ENCODE measurements around the gene S100PBP.

S100PBP gene

DNA sequence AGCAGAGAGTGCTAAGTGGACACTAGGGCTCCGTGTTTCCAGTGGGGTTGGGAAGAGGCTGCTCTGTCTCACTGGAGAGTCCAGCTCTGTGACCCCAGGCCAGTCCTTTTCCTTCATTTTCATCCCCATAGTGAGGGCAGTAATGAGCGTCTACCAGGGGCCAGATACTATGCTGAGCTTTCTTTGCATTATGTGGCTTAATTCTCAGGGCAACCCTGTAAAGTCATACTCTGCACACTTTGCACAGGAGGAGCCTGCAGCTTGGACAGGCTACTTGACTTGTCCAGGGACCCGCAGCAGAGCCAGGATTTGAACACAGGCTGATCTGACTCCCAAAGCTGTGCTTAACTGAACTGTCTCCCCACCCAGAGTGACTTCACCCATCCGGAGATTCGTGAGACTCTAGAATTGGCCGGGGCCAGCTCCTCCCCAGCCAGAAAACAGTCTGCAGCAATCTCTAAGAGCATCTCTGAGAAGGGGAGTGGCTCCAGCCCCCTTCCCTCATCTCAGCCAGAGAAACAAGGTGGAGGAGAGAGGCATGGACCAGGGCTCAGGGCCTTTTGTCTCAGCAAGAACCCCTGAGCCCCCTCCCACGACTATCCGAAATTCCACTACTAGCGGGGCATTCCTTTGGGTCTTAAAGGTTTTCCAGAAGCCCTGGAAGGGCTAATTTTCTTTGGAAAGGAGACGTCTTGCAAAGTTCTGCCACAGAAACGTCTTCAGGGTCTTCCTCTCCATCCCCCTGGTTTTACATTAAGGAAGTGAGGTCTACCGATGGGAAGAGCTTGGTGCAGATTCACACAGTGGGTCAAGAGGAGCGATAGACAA lies 54.1 kb downstream of the S100PBP start:
- no peak for DNase-seq

DNA sequence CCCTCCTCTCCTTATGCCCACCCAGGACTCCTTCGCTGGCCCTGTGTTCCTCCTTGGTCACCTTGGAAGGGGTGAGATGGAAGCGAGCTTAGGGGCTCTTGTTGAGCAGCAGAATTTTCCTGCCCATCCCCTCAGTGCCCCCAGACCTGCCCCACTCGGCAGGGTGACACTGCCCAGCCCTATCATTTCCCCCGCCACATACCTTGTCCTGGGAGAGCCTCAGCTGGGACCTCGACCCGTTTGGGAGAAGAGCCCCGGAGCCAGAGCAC lies 54.7 kb downstream of the S100PBP start:
- DNase-seq, result no peak

DNA sequence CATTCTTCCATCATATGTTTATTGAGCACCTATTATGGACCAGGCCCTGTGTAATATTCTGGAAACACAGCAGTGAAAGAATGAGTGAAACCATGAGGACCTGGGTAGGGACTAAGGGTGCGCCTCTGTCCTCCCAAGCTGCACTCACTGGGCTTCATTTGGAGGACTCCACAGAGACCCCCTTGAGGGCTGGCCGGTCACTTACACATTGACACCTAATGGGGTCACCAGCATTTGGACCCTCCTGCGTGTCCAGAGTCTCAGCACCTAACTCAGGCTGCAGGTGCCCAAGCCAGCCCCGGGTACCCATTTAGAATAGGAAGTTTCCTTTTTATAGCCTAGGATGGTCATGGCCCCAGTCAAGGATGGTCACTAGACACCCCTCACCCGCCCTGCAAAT lies 56.0 kb downstream of the S100PBP start:
- no peak for DNase-seq

DNA sequence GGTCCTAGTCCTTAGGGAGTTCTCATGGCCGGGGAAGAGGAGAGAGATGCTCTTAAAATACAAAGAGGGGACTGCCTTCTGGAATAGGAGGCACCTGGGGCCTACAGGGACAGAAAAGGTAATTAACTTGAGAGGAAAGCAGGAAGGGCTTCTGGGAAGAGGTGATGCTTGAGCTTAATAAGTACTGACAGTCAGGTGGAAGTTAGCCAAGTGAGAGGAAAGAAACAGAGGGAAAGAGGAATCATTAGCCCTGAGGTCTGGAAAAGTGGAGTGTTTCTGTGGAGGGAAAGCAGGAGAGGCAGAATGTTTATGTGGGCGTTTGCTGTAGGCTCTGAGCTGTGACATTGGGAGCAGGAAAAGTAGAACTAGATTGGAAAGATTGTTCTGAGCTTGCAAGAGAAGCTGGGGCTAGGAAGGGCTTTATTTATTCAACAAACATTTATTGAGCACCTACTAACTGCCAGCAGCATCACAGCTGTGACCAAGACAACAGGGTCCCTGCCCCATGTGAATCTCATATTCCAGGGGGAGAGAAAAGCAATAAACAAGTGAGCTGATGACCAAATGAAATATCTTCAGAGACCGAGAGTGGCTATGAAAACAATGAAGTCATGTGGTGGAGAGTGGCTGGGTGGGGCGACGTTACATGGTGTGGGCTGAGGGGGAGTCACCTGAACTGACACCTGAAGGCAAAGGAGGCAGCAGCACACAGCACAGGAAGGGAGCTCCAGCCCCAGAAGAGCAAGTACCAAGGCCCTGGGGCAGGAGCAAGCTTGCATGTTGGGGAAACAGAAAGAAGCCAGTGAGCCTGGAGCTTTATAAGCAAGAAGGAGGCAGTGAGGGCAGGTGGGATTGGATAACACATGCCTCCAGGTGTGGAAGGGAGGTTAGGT lies 57.7 kb downstream of the S100PBP start:
- no peak for DNase-seq

DNA sequence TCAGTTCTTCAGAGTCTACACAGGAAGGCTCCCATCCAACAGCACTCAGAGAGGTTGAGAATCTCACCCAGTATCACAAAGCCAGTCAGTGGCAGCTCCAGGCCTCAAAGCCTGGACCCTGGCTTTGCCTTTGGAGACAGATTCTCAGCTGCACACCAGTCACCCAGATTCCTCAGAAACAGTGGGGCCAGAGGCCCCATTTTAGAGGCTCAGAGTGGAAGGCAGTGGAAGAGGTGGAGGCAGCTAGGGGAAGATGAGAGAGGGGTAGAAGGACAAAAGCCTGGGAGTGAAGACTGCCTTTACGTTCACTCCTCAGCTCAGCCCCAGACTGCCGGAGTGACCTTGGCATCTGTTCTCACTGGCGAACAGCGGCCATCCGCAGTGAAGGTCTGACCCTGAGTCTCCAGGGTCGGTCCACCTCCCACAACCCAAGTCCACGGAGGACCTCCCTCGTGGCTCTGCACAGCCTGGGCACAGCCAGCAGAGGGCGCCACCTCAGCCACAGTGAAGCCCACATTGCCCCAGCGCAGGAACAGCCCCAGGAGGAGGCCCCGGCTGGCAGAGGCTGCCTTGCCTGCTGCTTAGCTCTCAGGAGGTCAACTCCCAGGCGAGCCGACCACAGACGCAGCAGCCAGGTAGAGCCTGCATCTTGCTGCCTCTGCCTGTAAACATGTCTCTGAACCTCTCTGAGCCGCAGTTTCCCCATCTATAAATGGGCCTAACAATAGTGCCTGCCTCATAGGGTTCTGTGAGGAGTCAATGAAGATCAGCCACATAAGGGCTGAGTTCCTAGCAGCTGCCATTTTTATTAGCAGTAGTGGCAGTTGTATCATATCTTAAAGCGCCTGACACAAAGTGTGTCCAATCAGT lies 59.1 kb downstream of the S100PBP start:
- DNase-seq, result no peak

DNA sequence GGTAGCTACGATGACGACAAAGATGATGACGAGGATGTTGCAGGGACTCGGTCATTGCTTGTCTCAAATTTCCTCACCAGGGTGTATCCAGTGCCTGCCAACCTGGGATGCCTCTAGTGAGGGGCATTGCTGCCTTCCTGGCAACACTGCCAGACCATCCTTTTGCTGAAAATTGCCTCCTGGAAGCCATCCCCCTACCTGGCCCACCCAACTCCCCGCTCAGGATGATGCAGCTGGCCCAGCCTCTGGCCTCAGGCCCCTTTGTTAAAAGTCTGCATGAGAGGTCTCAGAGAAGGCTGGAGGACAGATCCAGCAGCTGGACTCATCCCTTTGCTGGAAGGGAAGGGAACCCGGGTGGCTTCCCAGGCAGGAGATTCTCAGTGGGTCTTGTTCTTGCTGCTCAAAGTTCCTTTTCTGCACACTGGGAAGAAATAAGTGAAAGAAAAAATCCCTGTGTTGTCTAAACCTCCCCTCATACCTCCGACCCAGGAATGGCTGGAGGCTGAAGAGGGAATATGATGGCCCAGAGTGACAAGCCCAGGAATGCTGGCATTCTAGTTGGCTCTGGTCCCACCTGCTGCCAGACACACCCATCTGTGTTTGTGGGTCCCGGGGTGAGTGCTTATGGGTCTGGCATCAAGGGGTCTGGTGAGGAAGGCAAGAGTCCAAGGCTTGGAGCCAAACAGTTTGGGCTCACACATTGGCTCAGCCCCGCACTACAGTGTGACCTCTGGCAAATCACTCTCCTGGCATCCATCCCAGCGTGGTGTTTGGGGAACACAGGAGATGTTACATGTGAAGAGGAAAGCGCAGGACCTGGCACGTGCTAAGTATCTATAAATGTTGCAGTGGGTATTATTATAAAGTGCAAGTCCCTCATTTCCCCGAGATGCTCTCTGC lies 60.0 kb downstream of the S100PBP start:
- DNase-seq, result no peak

DNA sequence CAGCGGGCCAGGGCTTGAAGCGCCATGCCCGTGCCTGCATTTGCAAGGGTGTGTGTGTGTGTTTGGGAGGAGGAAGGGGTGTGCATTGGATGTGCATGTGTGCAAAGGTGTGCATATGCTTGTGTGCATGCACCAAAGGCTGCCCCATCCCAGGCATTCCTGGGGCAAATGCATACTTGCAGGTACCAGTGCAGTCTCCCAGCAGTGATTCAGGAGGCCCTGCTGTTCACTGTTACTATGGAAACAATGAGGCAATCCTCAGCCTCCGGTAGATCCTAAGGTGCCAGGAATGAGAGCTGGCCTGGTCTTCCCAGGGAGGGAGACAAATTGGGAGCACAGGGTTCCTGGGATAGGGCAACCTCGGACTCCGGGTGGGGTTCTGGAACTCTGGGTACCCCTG lies 60.7 kb downstream of the S100PBP start:
- DNase-seq, result no peak

DNA sequence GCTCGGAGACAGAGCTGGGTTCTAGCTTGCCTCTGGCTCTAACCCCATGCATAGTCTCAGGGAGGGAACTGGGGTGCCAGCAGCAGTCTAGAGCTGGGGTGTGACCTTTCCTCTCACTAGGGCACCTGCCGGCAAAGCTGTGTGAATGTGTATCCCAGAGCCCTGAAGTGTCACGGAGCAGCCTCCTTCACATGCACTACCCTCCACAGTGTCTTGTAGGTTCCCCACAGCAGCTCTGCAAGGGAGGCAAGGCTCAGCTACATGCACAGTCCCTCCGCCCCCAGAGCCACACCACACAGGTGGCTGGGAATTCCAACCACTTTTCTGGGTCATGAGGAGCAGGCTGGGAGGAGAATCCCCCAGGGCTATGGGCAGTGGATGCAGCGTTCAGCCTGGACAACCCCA lies 61.2 kb downstream of the S100PBP start:
- DNase-seq, result no peak

DNA sequence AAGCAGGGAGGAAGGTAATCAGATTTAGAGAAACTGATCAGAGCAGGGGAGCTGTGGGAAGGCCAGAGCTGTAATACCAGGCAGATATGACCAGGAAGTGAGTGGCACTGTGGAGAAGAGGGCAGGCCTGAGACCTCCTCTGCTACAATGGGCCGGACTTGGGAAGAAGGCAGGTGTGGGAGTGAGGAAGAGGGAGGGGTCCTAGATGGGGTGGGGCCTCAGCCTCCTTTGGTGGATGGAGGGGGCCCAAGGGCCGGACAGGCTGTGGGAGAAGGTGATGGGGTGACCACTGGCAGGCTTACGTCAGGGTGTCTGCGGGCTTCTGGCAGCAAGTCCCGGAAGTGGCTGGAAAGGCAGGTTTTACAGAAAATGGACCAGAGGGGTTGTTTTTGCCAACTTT lies 63.8 kb downstream of the S100PBP start:
- DNase-seq, result no peak

DNA sequence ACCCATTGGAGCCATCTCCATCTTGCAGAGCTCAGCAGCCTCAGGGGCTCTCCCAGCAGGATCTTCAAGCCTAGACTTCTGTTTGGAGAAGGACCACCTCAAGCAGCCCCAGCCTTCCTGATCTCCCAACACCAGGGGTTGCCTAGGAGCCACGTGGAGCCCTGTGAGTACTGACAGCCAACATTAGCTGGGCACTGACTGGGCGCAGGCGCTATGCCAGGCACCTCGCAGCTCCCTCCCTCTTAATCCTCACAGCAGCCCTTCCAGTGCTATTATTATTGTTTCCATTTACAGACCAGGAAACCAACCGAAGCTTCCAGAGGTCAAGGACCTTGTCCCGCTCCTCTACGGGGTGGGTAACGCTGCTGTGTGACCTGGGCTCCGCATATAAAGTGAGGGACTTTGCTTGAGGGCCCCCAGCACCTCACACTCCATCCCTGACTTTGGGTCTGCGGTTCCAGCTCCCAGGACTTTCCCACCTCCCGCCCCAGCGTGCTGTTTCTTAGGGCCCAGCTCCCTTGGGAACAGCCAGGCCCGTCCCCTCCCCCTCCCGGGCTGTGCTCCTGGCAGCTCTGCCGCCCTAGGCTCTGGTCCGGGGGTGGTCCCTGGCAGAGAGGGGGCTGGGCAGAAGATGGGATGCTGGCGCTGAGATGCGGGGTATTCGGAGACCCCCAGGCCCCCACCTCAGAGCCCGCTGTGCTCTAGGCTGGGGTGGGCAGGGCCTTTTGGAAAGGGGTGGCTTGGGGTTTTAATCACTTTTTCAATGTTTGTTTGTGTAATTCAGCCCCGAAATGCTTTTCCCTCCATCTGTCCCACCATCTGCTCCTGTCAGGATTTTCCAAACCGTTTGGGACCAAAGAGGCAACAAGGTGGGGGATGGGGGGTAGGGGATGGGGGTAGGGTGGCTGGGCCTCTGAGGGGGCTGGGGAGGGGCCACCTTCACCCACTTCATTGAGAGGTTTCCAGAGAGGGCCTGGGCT lies 64.7 kb downstream of the S100PBP start:
- DNase-seq, result no peak

DNA sequence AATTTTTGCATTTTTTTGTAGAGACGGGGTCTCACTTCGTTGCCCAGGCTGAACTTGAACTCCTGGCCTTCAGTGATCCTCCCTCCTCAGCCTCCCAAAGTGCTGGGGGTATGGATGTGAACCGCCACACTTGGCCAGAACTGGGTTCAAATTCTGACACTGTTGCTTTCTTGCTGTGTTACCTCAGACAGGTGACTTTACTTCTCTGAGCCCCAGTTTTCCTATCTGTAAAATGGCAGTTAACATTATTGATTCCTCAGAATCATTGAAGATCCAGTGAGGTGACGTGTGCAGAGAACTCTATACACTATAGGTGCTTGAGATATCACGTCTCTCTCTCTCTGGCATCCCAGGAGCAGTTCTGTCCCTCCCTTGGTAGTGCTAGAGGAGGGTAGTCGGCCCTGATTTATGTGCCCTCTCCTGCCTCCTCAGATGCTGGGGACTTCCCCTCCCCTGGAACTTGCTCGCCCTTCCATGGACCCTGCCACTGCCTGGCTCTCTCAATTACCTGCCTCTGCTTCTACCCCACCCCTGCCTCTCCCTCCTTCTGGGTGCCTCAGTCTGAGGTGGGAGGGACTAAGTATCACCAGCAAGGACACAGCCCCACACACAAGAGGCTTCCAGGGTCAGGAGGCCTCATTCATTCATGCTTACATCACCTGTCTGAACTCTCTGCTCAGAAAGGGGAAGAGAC lies 66.0 kb downstream of the S100PBP start:
- no peak for DNase-seq

DNA sequence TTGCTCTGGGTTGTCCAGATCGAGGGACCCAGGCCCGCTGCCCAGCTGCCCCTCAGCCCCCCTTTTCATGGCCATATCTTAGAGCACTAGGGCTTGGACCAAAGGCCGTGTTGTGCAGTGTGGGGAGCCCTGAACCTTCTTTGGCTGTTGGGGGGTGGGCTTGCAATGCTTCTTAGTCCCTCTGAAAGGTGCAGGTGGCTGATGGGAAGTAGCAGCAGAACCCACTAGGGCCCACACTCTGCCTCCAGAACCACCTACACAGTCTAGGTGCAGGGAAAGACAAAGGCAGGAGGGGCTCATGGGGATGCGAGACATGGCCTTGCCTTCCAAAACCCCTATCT lies 66.5 kb downstream of the S100PBP start:
- DNase-seq, result no peak

DNA sequence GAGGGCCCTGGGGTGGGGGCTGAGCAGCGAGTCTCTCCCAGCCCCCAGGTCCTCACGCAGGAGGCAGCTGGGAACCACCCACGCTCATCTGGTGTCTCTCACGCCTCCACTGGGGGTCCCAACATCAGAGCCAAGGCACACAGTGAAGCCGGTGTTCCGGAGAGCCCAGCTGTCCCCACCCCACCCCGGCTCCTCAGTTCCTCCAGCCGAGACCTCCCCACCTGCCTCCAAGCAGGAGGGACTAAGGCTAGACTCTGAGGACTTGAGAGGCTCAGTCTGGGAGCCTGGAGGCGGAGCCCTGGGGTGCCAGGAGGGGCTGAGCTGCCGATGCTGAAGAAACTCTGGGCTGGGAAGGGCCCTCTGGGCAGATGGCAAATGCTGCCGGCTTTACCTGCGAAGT lies 67.3 kb downstream of the S100PBP start:
- no peak for DNase-seq

DNA sequence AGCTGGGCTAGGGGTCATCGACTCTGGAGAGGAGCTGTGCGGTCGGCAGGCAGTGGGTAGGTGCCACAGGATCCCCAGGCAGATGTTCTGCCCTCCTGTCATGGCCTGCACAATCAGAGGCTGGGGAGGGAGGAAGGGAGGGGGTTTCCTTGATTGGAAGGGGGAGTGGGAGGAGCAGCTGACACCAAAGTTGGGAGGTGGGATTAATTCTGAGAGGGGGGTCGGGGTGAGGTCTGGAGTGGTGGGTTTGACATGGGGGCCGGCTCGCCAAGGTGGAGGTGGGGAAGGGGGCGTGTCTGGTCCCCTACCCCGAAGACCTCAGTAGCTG lies 68.2 kb downstream of the S100PBP start:
- DNase-seq, result no peak

DNA sequence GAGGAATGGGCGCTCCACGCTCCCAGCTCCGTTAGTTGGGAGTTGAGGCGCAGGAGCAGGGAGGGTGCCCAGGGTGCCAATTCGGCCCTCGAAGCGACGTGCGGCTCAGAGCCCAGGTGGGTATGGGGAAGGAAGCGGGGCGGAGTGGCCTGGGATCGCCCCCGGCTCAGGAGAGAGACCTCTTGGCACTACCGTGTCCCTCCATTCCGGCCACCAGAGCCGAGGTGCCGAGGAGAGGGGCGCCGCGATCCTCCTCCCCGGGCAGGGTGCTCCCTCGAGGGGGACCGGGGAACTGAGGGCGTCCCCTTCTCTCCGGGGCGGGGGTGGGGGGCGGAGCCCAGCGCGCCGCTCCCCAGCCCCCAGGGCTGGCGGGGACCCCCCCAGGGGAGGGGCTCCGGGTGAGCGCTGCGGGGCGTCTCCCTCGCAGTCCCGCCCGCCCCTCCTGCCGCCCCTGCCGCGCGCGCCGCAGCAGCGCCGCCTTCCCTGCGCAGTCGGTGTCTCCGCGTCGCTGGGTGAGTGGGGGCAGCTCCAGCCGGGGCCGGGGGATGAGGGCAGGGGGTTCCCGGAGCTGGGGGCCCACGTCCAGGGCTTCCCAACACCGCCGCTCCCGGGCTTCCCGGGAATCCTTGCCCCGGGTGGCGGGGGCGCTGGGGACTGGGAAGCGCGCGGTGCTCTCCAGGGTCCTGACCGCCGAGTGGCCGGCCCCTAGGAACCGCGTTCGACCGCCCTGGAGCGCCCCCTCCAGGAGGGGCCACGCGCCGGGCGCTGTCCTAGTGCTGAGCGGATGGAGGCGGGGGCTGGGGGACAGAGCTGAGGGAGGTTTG lies 68.8 kb downstream of the S100PBP start, which contains the start of gene HPCA:
Gene HPCA, plus strand, starts transcription at position 488 of the 824 bp plus-strand sequence. CDS start 2,408 bp downstream, outside the sequence.
- DNase-seq, result no peak

DNA sequence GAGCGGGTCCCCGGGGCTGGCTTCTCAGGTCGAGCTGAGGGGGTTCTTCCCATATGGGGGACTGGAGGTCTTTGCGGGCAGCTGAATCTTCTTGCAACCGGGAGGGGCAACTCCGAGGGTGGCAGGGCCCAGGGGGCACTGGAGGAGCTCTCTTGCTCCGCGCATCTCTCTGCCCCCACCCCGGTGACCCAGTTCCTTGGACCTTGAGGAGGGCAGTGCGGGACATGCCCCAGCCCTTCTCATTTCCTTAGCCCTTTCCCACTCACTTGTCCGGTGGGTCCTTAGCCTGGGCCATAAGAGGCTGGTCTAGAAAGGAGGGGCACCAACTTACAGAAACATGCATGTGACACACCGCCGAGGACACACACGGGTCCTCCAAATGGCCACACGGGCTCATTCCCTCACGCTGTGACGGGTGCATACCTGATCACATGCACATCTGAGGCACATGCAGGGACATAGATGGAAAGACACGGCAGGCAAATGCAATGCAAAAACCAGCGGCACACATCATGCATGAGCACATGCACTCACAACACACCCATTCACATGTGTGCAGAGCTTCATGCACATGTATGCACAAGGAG lies 69.5 kb downstream of the S100PBP start:
- no peak for DNase-seq

DNA sequence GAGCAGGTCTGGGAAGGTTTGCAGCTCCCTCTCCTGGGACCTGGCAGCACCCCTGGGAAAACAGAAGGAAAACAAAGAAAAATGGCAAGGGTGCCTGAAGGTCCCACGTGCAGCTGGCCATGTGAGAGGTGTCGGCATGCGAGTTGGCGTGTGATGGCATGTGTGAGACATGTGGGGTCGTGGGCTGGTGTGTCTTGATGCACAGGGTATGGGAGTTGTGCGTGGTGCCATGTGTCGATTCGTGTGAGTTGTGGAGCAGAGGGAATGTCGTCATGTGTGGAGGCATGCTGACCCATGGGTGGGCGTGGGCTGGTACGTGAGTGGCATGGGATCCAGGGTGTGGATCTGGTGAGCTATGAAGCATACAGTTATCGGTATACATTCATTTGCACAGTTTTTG lies 70.2 kb downstream of the S100PBP start:
- DNase-seq, result no peak

DNA sequence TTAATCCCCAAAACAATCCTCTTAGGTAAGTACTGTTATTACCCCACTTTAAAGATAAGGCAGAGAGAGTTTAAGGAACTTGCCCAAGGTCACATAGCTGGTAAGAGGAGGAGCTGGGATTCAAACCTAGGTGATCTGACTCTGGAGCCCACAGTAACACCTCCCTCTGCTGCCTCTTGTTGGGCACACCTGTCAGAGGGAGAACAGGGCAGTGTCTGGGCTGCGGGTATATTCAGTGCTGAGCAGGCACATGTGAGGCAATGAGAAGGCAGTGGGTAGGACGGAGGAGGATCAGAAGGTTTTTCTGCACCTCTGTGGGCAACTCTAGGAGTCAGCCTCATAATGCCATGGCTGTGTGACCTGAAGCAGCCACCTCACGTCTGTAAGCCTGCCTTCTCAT lies 70.7 kb downstream of the S100PBP start:
- DNase-seq, result no peak

Data from GOT3 (cell line).